B cell (primary cell): ENCODE results near the gene CDC42SE2.

Source experiments
- CTCF ChIP-seq: fragments of 200-600 bp; IDR thresholded peaks from one replicate; pipeline ENCODE4 v1.8.0; 2022; ENCODE audit warnings: antibody characterized with exemption, mild to moderate bottlenecking
- EZH2 ChIP-seq: IDR thresholded peaks from 2 replicates; pipeline ENCODE4 v1.6.1; 2012; ENCODE audit warnings: borderline replicate concordance, low read depth, mild to moderate bottlenecking, moderate library complexity, low read length; ENCODE audit not compliant: insufficient read depth, poor library complexity, severe bottlenecking

DNA sequence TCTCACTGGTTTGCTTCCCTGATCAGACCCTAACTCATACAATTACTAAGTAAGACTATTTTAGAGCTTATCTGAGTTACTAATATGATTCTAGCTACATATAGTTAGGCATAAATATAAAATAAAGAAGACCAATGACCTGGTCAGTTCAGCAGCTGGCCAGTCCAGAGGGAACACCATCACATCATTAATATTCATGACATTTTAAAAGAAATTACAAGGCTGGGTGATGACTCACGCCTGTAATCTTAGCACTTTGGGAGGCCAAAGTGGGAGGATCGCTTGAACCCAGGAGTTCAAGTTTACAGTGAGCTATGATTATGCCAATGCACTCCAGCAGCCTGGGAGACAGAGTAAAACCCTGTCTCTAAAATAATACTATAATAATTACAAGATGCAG, 37.0 kb upstream of the CDC42SE2 start:
- TF ChIP-seq CTCF = no peak
- no peak for TF ChIP-seq EZH2
